Fibroblast of the aortic adventitia (primary cell): Measurements from ENCODE around the gene GRIK4. TPM values are rescaled to one million over a fixed set of nuclear protein-coding genes. Genes with fewer than 3 reads are reported as not detected.

ENCODE experiments used
- DNase-seq: peaks from one replicate; pipeline ENCODE4 v3.0.0-alpha.2; 2010; ENCODE audit warnings: low read depth
- H3K4me3 ChIP-seq: 2 replicates; pipeline ENCODE4 v1.5.1; 2011; ENCODE audit warnings: low read depth, mild to moderate bottlenecking, control low read depth, low read length, moderate library complexity
- total RNA-seq: library from RNA; depleted of rRNA; stranded (reverse); fragments of >200 nt; gene quantifications from 2 replicates; pipeline ENCODE4 v1.2.3, GENCODE V29; 2012; ENCODE audit warnings: low replicate concordance
- TF ChIP-seq, protein P1 (sequence below): IDR thresholded peaks from 2 replicates; pipeline ENCODE4 v1.5.1; 2011; ENCODE audit warnings: mild to moderate bottlenecking, low read length, control low read depth, inconsistent platforms; ENCODE audit not compliant: insufficient read depth

The GRIK4 gene
- total RNA-seq, 1 donor = not detected

DNA sequence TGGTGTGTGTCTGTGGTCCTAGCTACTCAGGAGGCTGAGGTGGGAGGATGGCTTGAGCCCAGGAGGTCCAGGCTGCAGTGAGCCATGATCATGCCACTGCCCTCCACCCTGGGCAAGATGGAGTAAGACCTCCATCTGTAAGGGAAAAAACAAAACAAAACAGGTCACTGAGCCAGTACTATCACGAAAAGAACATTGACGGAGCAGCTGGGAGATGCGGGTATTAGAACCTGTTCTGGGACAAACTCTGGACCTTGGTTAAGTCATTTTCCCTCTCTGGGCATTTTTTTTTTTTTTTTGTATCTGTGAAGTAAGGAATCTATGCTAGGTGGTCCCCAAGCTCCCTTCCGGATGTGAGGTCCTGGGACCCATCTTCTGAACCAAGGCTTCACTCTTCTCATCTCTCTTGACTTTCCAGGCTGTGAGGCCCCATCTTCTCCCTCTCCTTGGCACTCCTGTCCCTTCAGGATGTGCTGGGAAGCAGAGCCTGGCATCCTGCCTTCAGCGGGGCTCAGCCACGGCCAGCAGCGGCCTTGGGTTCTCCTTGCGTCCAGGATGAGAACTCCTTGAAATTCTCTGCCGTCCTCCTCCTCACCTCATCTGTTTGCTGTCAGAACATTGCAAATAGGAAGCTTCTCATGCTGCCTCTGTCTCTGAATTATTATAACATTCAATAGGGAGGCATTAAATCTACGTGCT lies 130.8 kb downstream of the GRIK4 start:
- DNase-seq = no peak
- TF ChIP-seq, protein P1, sequence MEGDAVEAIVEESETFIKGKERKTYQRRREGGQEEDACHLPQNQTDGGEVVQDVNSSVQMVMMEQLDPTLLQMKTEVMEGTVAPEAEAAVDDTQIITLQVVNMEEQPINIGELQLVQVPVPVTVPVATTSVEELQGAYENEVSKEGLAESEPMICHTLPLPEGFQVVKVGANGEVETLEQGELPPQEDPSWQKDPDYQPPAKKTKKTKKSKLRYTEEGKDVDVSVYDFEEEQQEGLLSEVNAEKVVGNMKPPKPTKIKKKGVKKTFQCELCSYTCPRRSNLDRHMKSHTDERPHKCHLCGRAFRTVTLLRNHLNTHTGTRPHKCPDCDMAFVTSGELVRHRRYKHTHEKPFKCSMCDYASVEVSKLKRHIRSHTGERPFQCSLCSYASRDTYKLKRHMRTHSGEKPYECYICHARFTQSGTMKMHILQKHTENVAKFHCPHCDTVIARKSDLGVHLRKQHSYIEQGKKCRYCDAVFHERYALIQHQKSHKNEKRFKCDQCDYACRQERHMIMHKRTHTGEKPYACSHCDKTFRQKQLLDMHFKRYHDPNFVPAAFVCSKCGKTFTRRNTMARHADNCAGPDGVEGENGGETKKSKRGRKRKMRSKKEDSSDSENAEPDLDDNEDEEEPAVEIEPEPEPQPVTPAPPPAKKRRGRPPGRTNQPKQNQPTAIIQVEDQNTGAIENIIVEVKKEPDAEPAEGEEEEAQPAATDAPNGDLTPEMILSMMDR = no peak
- no peak overlapping the region for H3K4me3 ChIP-seq

DNA sequence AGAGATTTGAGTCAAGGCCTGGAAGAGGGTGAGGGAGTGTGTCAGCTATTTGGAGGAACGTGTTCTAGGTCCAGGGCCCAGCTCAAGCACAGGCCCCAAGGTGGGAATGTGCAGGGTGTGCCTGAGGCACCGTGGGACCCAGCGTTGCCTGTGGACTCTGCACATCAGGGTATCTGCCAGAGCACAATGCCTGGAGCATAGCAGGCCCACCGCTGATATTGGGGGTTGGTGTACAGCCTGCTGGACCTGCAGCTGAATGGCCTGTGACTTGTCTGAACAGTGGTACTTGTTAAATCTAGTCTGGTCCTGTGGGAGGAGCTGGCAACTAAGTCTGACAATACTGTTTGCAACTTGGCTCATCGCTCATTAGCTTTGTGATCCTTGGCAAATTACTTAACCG lies 131.7 kb downstream of the GRIK4 start:
- TF ChIP-seq, protein P1 = no peak
- no peak for DNase-seq
- no peak overlapping the region for H3K4me3 ChIP-seq

DNA sequence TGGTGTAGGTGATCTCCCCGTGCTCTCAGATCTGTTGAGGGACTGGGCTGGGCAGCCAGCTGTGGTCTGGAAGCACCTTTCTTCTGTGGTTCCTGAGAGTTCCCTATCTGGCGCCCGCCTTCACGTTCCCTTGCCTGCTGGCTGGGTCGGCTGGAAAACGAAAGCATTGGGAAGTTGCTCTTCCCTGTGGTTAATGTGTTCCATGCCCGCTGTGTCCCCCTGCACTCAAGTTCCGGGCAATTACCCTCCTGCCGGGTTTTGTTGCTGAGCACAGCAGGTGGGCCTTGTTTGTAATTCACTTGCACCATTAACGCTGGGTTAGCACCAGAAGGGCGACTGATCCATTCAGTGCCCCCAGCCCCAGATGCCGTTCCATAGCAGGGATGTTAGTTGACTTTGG lies 134.1 kb downstream of the GRIK4 start:
- H3K4me3 ChIP-seq = no peak overlapping the region
- TF ChIP-seq, protein P1 = no peak
- DNase-seq = no peak

GRCh38 chr11:120646206-120646605 lies 134.7 kb downstream of the GRIK4 start:
- no peak overlapping the region for H3K4me3 ChIP-seq
- TF ChIP-seq, protein P1 = no peak
- DNase-seq = no peak

GRCh38 chr11:120647681-120648080 lies 136.1 kb downstream of the GRIK4 start:
- no peak for DNase-seq
- H3K4me3 ChIP-seq = no peak overlapping the region
- TF ChIP-seq, protein P1 = no peak

GRCh38 chr11:120648771-120649170 lies 137.2 kb downstream of the GRIK4 start:
- no peak for DNase-seq
- TF ChIP-seq, protein P1 = no peak
- no peak overlapping the region for H3K4me3 ChIP-seq

GRCh38 chr11:120649316-120649715 lies 137.8 kb downstream of the GRIK4 start:
- TF ChIP-seq, protein P1 = no peak
- H3K4me3 ChIP-seq = no peak overlapping the region
- DNase-seq = no peak
